Tibial nerve (tissue), 4 donors: Measurements from ENCODE around the gene PSMB2. TPM values are rescaled to one million over a fixed set of nuclear protein-coding genes. Genes with fewer than 3 reads are reported as not detected.

Source experiments
- DNase-seq, 2 donors: peaks; one replicate each; pipeline ENCODE4 v3.0.0-alpha.2; 2019; ENCODE audit warnings: low spot score in 2 of 2
- H3K27ac ChIP-seq, 4 donors: fragments of 200-600 bp; sonication (generic) in 3 of 4; one replicate each; pipeline ENCODE4 v1.5.1; 2017 to 2019; ENCODE audit warnings: mild to moderate bottlenecking in 1 of 4
- H3K27me3 ChIP-seq, 2 donors: fragments of 200-600 bp; sonication (generic) in 1 of 2; one replicate each; pipeline versions ENCODE4 v1.5.1 to v1.6.0; 2017 to 2019
- H3K36me3 ChIP-seq, 3 donors: fragments of 200-600 bp; sonication (generic); one replicate each; pipeline ENCODE4 v1.5.1; 2018 to 2019
- H3K4me1 ChIP-seq, 4 donors: fragments of 200-600 bp; sonication (generic) in 3 of 4; one replicate each; pipeline ENCODE4 v1.5.1; 2017 to 2019
- H3K4me3 ChIP-seq, 4 donors: fragments of 200-600 bp; sonication (generic) in 3 of 4; one replicate each; pipeline ENCODE4 v1.5.1; 2017 to 2019; ENCODE audit warnings: mild to moderate bottlenecking in 1 of 4, moderate library complexity in 1 of 4
- H3K9me3 ChIP-seq, 4 donors: fragments of 200-600 bp; sonication (generic) in 3 of 4; one replicate each; pipeline ENCODE4 v1.5.1; 2017 to 2019
- CTCF ChIP-seq, 5 experiments: fragments of 200-600 bp in 3 of 5; fragments of 450-650 bp in 2 of 5; sonication (generic) in 3 of 5; IDR thresholded peaks; one replicate each; pipeline ENCODE4 v1.5.1; 2016 to 2019; ENCODE audit warnings: antibody characterized with exemption in 5 of 5, mild to moderate bottlenecking in 3 of 5, moderate library complexity in 2 of 5
- EP300 ChIP-seq, 2 donors: sonication (generic); formaldehyde crosslinking; IDR thresholded peaks; one replicate each; pipeline ENCODE4 v1.6.1; 2017; ENCODE audit warnings: antibody characterized with exemption in 2 of 2, mild to moderate bottlenecking in 1 of 2
- POLR2A ChIP-seq, 2 donors: fragments of 450-650 bp; IDR thresholded peaks; one replicate each; pipeline ENCODE4 v1.6.1; 2017; ENCODE audit warnings: antibody characterized with exemption in 2 of 2, mild to moderate bottlenecking in 2 of 2, moderate library complexity in 2 of 2
- WGBS, 2 donors: methylation state at CpG; one replicate each; pipeline ENCODE4 v1.1.5; 2018; 5-methylcytosine and 5-hydroxymethylcytosine counted together
- total RNA-seq, 4 donors: library from RNA; depleted of rRNA; stranded (reverse); fragments of >200 nt; gene quantifications; one replicate each; pipeline ENCODE4 v1.1.0, GENCODE V29; 2016

PSMB2 gene
- total RNA-seq, 4 donors from 2014 or later, result 24.9 to 41.4 (median 33.8) TPM

DNA sequence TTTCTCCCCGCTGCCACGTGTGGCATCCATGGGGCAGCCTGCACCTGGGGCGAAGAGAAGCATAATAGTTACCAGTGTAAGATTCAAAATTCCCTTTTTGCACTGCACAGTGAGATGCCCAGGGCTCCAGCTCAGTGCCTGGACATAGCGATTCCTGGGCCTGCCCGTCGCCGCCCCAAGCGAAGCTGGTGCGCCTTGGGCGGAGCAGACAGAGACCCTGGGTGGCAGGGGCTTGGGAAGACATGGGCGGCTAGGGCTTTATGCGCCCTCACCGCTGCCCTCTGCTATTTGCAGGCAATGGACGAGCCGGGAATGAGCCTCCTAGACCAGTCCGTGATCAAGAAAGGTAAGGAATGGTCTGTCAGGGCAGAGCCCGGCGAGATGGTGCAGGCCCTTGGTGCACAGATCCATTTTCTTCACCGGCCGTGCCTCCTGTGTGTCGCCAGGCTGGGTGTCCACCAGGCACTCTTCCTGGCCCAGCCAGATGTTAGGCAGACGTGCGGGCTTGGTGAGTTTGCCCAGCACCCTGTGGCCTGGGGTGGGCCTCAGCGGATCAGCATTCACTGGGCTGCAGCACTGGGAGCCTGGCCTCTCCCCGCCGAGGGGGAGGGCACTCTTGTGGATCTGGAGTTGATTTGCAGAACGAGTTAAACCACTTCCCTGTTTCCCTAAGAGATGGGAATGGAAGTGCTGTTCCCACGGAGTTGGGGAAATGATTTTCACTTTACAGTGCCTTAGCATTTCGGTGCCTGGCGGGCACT is 66.5 kb downstream of the PSMB2 start:
- no peak overlapping the region for H3K4me3 ChIP-seq
- H3K27me3 ChIP-seq, result peaks cover 0 to 65% of the 10 kb centered on the region in 2 donors
- peaks cover 0 to 35% (median 15%) of the 10 kb centered on the region in 4 donors for H3K4me1 ChIP-seq
- 83 to 84% methylated on average over 25 to 30 of the region's 30 CpGs for WGBS, 2 donors
- no peak for TF ChIP-seq CTCF (IDR thresholded peaks at IDR 0.05)
- H3K27ac ChIP-seq, result no peak overlapping the region
- no peaks in the 10 kb centered on the region for H3K9me3 ChIP-seq
- DNase-seq, result no peak
- H3K36me3 ChIP-seq, result peaks cover 0 to 9% (median 0%) of the 10 kb centered on the region in 3 donors

DNA sequence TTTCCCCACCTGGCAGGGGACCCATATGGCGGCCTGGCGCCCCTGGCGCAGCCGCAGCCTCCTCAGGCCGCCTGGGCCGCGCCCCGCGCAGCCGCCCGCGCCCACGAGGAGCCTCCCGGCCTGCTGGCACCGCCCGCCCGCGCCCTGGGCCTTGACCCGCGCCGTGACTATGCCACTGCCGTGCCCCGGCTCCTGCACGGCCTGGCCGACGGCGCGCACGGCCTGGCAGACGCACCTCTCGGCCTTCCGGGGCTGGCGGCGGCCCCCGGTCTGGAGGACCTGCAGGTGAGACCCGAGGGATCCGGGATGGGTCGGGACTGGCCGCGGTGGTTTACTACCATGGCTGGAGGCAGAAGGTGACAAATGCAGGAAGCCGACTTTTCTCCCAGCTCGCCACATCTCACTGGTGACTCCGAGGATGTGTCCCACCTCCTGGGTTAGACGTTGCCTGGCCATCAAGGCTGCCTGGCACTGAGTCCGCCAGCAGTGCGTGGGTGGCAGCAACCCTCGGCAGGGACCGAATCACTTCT is 67.1 kb downstream of the PSMB2 start:
- no peak overlapping the region for H3K4me3 ChIP-seq
- peaks cover 0 to 65% of the 10 kb centered on the region in 2 donors for H3K27me3 ChIP-seq
- H3K27ac ChIP-seq, result no peak overlapping the region
- H3K36me3 ChIP-seq, result peaks cover 0 to 9% (median 0%) of the 10 kb centered on the region in 3 donors
- H3K9me3 ChIP-seq, result no peaks in the 10 kb centered on the region
- H3K4me1 ChIP-seq, result peaks cover 0 to 36% (median 15%) of the 10 kb centered on the region in 4 donors
- 58 to 93% methylated on average over 4 to 38 of the region's 48 CpGs for WGBS, 2 donors
- DNase-seq, result no peak
- TF ChIP-seq CTCF (IDR thresholded peaks at IDR 0.05), result no peak
- no peak for TF ChIP-seq POLR2A (IDR thresholded peaks at IDR 0.05)
- TF ChIP-seq EP300 (IDR thresholded peaks at IDR 0.05), result no peak

DNA sequence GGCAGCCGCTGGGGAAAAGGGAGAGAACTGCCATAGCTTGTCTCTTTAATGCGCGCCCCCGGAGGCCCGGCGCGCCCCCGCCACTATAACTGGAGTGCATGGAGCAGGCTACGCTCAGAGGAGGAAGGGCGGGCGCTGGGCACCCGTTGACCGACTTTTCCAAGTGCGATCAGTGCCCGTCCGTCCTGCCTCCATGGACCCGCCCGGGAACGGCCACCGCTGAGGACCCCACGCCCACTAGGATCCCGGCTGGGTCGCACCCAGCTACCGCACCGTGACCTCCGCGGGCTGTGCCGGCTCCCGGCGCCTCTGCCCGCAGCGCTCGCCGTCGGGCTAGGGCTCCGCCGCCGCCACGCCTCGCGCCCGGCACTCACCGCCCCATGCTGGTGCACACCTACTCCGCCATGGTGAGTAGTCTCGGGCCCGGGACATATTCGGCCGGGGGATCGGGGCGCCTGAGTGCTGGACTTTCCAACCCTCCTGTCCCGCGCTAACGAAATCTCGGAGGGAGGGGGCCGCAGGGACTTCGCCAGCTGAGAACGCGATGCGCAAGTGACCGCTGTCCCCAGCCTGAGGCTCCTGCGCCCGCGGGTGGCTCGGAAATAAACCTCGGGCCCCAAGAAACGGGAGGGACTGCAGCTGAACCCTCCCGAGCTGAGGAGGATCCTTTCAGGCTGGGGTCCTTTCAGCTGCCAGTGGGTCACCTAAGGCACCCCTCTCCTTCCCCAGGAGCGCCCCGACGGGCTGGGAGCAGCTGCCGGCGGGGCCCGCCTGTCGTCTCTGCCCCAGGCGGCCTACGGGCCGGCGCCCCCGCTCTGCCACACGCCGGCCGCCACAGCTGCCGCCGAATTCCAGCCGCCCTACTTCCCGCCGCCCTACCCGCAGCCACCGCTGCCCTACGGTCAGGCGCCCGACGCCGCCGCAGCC is 67.9 kb downstream of the PSMB2 start, which contains the start of gene TFAP2E:
Gene TFAP2E (plus strand): TSS at position 117 of the 927 bp plus-strand sequence. CDS start 264 bp downstream, at position 381.
- 39 to 47% methylated on average over 43 to 56 of the region's 95 CpGs for WGBS, 2 donors
- Histone ChIP-seq H3K4me1 (peaks cover 0 to 38% (median 15%) of the 10 kb centered on the region in 4 donors), H3K27me3 (peaks cover 0 to 65% of the 10 kb centered on the region in 2 donors), H3K27ac (no peak within 1 kb of the TSS), H3K36me3 (peaks cover 0 to 9% (median 0%) of the 10 kb centered on the region in 3 donors), H3K9me3 (no peaks in the 10 kb centered on the region), H3K4me3 (peak within 1 kb of the TSS; percentile 5 to 50 (median 26))
- DNase-seq, result peak in 1 of 2 donors; percentile 25
- TF ChIP-seq CTCF (IDR thresholded peaks at IDR 0.05) (no peak), EP300 (IDR thresholded peaks at IDR 0.05) (peak in 1 of 2 donors; percentile 13), POLR2A (IDR thresholded peaks at IDR 0.05) (no peak)

GRCh38 chr1:35572296-35572695 is 69.0 kb downstream of the PSMB2 start:
- no peak overlapping the region for H3K4me3 ChIP-seq
- no peak overlapping the region for H3K27ac ChIP-seq
- TF ChIP-seq EP300 (IDR thresholded peaks at IDR 0.05), result no peak
- no peaks in the 10 kb centered on the region for H3K9me3 ChIP-seq
- peaks cover 0 to 27% (median 10%) of the 10 kb centered on the region in 4 donors for H3K4me1 ChIP-seq
- 93 to 97% methylated on average over 2 of the region's 2 CpGs for WGBS, 2 donors
- peaks cover 0 to 62% of the 10 kb centered on the region in 2 donors for H3K27me3 ChIP-seq
- H3K36me3 ChIP-seq, result peaks cover 0 to 14% (median 0%) of the 10 kb centered on the region in 3 donors
- no peak for DNase-seq

- Histone ChIP-seq H3K4me1 (peaks cover 0 to 16% (median 9%) of the 10 kb centered on the region in 4 donors), H3K27ac (no peak overlapping the region), H3K36me3 (peaks cover 0 to 24% (median 0%) of the 10 kb centered on the region in 3 donors), H3K9me3 (no peaks in the 10 kb centered on the region), H3K27me3 (peaks cover 0 to 52% of the 10 kb centered on the region in 2 donors), H3K4me3 (no peak overlapping the region)
- no peak for DNase-seq
- TF ChIP-seq POLR2A (IDR thresholded peaks at IDR 0.05) (no peak), CTCF (IDR thresholded peaks at IDR 0.05) (no peak), EP300 (IDR thresholded peaks at IDR 0.05) (no peak)
- WGBS, 2 donors, result 89 to 93% methylated on average over 8 of the region's 8 CpGs
Observed at GRCh38 chr1:35571263-35571662, 70.1 kb downstream of the PSMB2 start.
